HG02623 (cell line): ENCODE results near the gene PCNP.
"Not testable (repeated sequence)": the region's sequence is repeated elsewhere in the genome, so short reads cannot be mapped to it uniquely, and the experiment has no call there.

Source experiments
- ATAC-seq: cut with Tn5 transposase; IDR thresholded peaks from one replicate; pipeline ENCODE4 v1.9.1; 2021; ENCODE audit warnings: moderate library complexity; ENCODE audit not compliant: unreplicated experiment

Gene PCNP

GRCh38 chr3:101573449-101574387, at the start of gene PCNP:
Gene PCNP, plus strand, starts transcription at chr3:101574180. Its CDS starts 36 bp downstream, at chr3:101574216.
- peak; percentile 80 for ATAC-seq

GRCh38 chr3:101527441-101527840, 46.5 kb upstream of the PCNP start:
- no peak for ATAC-seq

- ATAC-seq: no peak
These were observed 46.1 kb upstream of the PCNP start for GRCh38 chr3:101527906-101528305.

- ATAC-seq: no peak
These were observed 43.9 kb upstream of the PCNP start for GRCh38 chr3:101529816-101530685.

GRCh38 chr3:101530686-101531047, 43.3 kb upstream of the PCNP start:
- no peak for ATAC-seq

GRCh38 chr3:101531473-101532086, 42.4 kb upstream of the PCNP start:
- no peak for ATAC-seq

GRCh38 chr3:101532783-101533602, 41.0 kb upstream of the PCNP start:
- ATAC-seq: no peak

- no peak for ATAC-seq
These were observed 40.4 kb upstream of the PCNP start for GRCh38 chr3:101533603-101533968.

GRCh38 chr3:101535221-101535620, 38.8 kb upstream of the PCNP start:
- ATAC-seq: no peak

- no peak for ATAC-seq
These were observed 37.7 kb upstream of the PCNP start for GRCh38 chr3:101536266-101536665.

GRCh38 chr3:101536955-101537354, 37.0 kb upstream of the PCNP start:
- ATAC-seq: not testable (repeated sequence)

- no peak for ATAC-seq
These were observed 31.0 kb upstream of the PCNP start for GRCh38 chr3:101542957-101543356.

- no peak for ATAC-seq
These were observed 29.7 kb upstream of the PCNP start for GRCh38 chr3:101544161-101544850.

- ATAC-seq: no peak
These were observed 25.4 kb upstream of the PCNP start for GRCh38 chr3:101548527-101549105.

GRCh38 chr3:101549473-101549872, 24.5 kb upstream of the PCNP start:
- no peak for ATAC-seq

GRCh38 chr3:101551359-101552081, 22.5 kb upstream of the PCNP start:
- not testable (repeated sequence) for ATAC-seq

- not testable (repeated sequence) for ATAC-seq
These were observed 20.6 kb upstream of the PCNP start for GRCh38 chr3:101553381-101553780.

- no peak for ATAC-seq
These were observed 17.9 kb upstream of the PCNP start for GRCh38 chr3:101556064-101556463.
